ENCODE results near the gene TMIGD3. TPM values are rescaled to one million over a fixed set of nuclear protein-coding genes. Genes with fewer than 3 reads are reported as not detected.
A peak's percentile ranks its signal among the peaks of the same experiment; 100 is the strongest.

Gene TMIGD3
- total and polyA plus RNA-seq, 7 donors, result 1.9 to 29.8 (median 5.8) TPM

DNA sequence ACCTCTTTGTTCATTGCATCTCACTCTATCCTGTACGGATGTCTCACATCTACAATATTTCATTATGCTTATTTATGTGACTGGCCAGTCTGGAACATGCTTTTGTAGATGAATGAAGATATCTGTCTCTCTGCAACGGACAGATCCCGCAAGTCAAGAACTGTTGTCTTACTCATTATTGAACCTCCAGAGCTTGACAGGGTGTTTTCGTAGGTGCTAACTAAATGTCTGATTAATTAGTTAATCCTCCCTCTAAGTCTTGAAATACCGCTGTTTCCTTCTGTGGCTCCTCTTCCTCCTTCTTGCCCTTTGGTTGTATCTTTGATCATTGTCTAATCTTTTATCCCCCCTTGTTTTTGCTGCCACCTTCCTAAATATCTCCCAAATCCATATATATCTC lies 32.8 kb downstream of the TMIGD3 start:
- intact Hi-C loops (cut with DNase I), result no loop called here
- no peaks in the 10 kb centered on the region for H3K27me3 ChIP-seq
- peaks cover 15 to 64% (median 29%) of the 10 kb centered on the region in 4 donors for H3K36me3 ChIP-seq
- no peak overlapping the region for H3K4me3 ChIP-seq
- no peaks in the 10 kb centered on the region for H3K9me3 ChIP-seq
- 77 to 93% methylated on average over 5 of the region's 5 CpGs for WGBS, 2 donors
- no peak for DNase-seq
- no peaks in the 10 kb centered on the region for H3K4me1 ChIP-seq
- peak overlapping the region in 3 of 4 donors; percentile 29 to 42 (median 39) for H3K27ac ChIP-seq
- TF ChIP-seq, protein P1, sequence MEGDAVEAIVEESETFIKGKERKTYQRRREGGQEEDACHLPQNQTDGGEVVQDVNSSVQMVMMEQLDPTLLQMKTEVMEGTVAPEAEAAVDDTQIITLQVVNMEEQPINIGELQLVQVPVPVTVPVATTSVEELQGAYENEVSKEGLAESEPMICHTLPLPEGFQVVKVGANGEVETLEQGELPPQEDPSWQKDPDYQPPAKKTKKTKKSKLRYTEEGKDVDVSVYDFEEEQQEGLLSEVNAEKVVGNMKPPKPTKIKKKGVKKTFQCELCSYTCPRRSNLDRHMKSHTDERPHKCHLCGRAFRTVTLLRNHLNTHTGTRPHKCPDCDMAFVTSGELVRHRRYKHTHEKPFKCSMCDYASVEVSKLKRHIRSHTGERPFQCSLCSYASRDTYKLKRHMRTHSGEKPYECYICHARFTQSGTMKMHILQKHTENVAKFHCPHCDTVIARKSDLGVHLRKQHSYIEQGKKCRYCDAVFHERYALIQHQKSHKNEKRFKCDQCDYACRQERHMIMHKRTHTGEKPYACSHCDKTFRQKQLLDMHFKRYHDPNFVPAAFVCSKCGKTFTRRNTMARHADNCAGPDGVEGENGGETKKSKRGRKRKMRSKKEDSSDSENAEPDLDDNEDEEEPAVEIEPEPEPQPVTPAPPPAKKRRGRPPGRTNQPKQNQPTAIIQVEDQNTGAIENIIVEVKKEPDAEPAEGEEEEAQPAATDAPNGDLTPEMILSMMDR (IDR thresholded peaks at IDR 0.05), result no peak
- no peak for TF ChIP-seq POLR2A (IDR thresholded peaks at IDR 0.05)
- no peak for TF ChIP-seq POLR2AphosphoS5 (IDR thresholded peaks at IDR 0.05)
- no peak for TF ChIP-seq EP300 (IDR thresholded peaks at IDR 0.05)

DNA sequence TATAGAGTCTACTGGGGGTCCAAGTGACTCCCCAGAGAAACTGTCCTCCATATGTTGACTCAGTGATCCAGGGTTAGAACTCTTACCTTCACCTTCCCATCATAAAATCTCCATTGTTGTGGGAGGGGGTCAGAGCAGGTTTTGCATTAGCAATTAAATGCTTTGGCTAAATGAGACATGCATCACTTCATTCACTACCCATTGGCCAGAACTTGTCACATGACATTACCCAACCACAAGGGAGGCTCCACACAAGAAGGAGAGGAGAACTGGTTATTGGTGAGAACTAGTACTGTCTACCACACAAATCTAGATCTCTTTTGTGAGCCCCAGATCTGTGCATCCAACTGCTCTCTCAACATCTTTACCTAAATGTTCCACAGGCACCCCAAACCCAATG lies 33.9 kb downstream of the TMIGD3 start:
- TF ChIP-seq, protein P1 (IDR thresholded peaks at IDR 0.05), result no peak
- TF ChIP-seq POLR2A (IDR thresholded peaks at IDR 0.05) (no peak), EP300 (IDR thresholded peaks at IDR 0.05) (no peak), POLR2AphosphoS5 (IDR thresholded peaks at IDR 0.05) (no peak)
- Histone ChIP-seq H3K36me3 (peaks cover 15 to 71% (median 29%) of the 10 kb centered on the region in 4 donors), H3K4me1 (no peaks in the 10 kb centered on the region), H3K27ac (no peak overlapping the region), H3K27me3 (no peaks in the 10 kb centered on the region), H3K4me3 (no peak overlapping the region), H3K9me3 (no peaks in the 10 kb centered on the region)
- DNase-seq, result no peak
- intact Hi-C loops (cut with DNase I), result no loop called here

DNA sequence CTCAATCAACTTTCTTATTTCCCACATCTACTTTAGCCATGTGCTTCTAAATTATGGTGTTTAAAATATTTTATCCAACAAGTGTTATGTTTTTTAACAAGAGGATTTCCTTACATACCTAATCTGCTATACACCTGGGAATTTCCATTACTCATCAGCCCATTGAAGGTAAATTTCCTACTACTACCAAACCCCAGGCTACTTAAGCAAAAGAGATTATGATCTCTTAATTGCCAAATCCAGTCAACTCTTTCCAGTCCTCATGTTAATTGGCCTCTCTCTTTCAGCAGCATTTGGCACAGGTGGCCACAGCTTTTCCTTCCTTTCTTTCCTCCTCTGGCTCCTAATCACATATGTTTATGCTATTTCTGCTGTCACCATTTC lies 34.7 kb downstream of the TMIGD3 start:
- Histone ChIP-seq H3K9me3 (no peaks in the 10 kb centered on the region), H3K4me1 (peaks cover 0 to under 1% (median 0%) of the 10 kb centered on the region in 4 donors), H3K27ac (no peak overlapping the region), H3K4me3 (no peak overlapping the region), H3K27me3 (no peaks in the 10 kb centered on the region), H3K36me3 (peaks cover 15 to 77% (median 29%) of the 10 kb centered on the region in 4 donors)
- DNase-seq, result no peak
- intact Hi-C loops (cut with DNase I), result no loop called here
- TF ChIP-seq POLR2A (IDR thresholded peaks at IDR 0.05) (no peak), POLR2AphosphoS5 (IDR thresholded peaks at IDR 0.05) (no peak)

DNA sequence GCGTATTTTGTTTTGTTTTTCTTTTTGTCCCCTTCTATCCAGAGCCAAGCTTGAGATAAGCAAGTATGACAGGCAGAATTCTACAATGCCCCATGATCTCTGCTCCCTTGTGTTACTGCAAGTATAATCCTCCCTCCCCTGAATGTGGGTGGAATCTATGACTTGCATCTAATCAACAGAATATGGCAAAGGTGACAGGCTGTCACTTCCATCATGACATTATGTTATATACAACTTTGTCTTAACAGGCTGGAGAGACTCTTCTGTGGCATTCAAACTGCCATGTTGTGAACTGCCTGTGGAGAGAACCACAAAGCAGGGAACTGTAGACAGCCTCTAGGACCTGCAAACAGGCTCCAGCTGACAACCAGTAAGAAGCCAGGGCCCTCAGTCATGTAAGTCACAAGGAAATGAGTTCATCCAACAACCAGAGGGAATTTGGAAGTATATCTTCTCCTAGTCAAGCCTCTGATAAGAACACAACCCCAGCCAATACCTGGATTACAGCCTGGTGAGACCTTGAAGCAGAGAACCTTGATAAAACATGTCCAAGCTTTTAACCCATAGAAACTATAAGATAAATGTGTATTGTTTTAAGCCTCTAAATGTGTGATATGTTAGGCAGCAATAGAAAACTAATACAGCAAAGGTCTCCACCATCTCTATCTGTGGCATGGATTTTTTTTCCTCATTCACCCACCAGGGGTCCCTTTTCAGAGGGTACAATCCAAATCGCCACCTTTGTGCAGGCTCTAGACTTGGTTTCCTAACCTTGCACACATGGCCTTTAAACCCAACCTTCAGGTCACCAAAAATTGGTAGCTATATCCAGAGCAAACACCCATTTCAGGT lies 35.3 kb downstream of the TMIGD3 start:
- TF ChIP-seq, protein P1 (IDR thresholded peaks at IDR 0.05), result no peak
- no peak for TF ChIP-seq POLR2A (IDR thresholded peaks at IDR 0.05)
- no peak for TF ChIP-seq POLR2AphosphoS5 (IDR thresholded peaks at IDR 0.05)
- TF ChIP-seq EP300 (IDR thresholded peaks at IDR 0.05), result no peak
- Histone ChIP-seq H3K36me3 (peaks cover 15 to 77% (median 29%) of the 10 kb centered on the region in 4 donors), H3K4me3 (no peak overlapping the region), H3K27me3 (no peaks in the 10 kb centered on the region), H3K27ac (no peak overlapping the region), H3K4me1 (peaks cover 0 to 7% (median 0%) of the 10 kb centered on the region in 4 donors), H3K9me3 (no peaks in the 10 kb centered on the region)
- intact Hi-C loops (cut with DNase I), result no loop called here
- WGBS, 2 donors, result 92 to 95% methylated on average over 2 of the region's 2 CpGs
- no peak for DNase-seq

DNA sequence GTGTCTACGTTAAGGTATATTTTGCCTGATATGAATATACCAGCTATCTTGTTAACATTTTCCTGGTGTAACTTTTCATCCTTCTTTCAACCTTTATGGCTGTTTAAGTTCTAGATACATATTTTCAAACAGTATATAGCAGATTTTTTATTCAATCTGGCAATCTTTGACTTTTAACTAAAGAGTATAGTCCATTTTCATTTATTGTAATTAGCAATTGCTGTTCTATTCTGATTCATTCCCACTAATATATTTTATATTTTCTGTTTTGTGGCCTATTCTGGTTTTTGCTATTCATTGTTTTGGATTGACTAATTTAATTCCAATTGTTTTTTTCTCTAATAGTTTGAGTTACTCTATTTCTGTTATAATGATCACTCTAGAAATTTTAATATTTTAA lies 37.0 kb downstream of the TMIGD3 start:
- intact Hi-C loops (cut with DNase I), result no loop called here
- Histone ChIP-seq H3K9me3 (no peaks in the 10 kb centered on the region), H3K27ac (no peak overlapping the region), H3K4me1 (peaks cover 0 to 16% (median 0%) of the 10 kb centered on the region in 4 donors), H3K36me3 (peaks cover 17 to 79% (median 31%) of the 10 kb centered on the region in 4 donors), H3K27me3 (no peaks in the 10 kb centered on the region), H3K4me3 (no peak overlapping the region)
- TF ChIP-seq POLR2AphosphoS5 (IDR thresholded peaks at IDR 0.05), result no peak
- TF ChIP-seq POLR2A (IDR thresholded peaks at IDR 0.05), result no peak
- no peak for TF ChIP-seq EP300 (IDR thresholded peaks at IDR 0.05)
- no peak for DNase-seq
- 0% methylated on average over 1 of the region's 1 CpG for WGBS, 2 donors

Measured in sigmoid colon (tissue), 7 donors.